SU-DHL-6 (cell line): ENCODE results near the gene SLC9A9.

Source experiments
- H2AFZ ChIP-seq: fragments of 200-600 bp; sonication (generic); 2 replicates; pipeline ENCODE4 v1.6.1; 2014; ENCODE audit warnings: low read depth, mild to moderate bottlenecking, moderate library complexity, mixed read lengths, antibody characterized with exemption, low read length; ENCODE audit not compliant: severe bottlenecking
- H3F3A ChIP-seq: fragments of 200-600 bp; shearing (Covaris generic); 2 replicates; pipeline ENCODE4 v1.6.0; 2016; ENCODE audit warnings: antibody characterized with exemption, mild to moderate bottlenecking; ENCODE audit not compliant: insufficient read depth
- H3K27ac ChIP-seq: fragments of 200-600 bp; sonication (generic); 2 replicates; pipeline ENCODE4 v1.5.1; 2016; ENCODE audit warnings: low read depth, mild to moderate bottlenecking, low read length, moderate library complexity, mixed read lengths
- H3K27me3 ChIP-seq: fragments of 200-600 bp; sonication (generic), shearing (Covaris generic); 2 replicates; pipeline ENCODE4 v1.6.0; 2014; ENCODE audit warnings: mild to moderate bottlenecking, low read length
- H3K36me3 ChIP-seq: fragments of 200-600 bp; sonication (generic); 2 replicates; pipeline ENCODE4 v1.6.1; 2014; ENCODE audit warnings: mild to moderate bottlenecking, low read length, mixed read lengths
- H3K4me2 ChIP-seq: fragments of 300-600, 200-600 bp; shearing (Covaris generic), sonication (generic); 2 replicates; pipeline ENCODE4 v1.6.0; 2014; ENCODE audit warnings: low read length, low read depth, mild to moderate bottlenecking; ENCODE audit not compliant: poor library complexity, severe bottlenecking
- H3K4me3 ChIP-seq: fragments of 200-600 bp; sonication (generic); 2 replicates; pipeline ENCODE4 v1.5.1; 2014; ENCODE audit warnings: antibody characterized with exemption, low read length, mild to moderate bottlenecking, mixed read lengths; ENCODE audit not compliant: insufficient read depth, poor library complexity, severe bottlenecking
- H3K79me2 ChIP-seq: fragments of 200-600 bp; sonication (generic); 2 replicates; pipeline ENCODE4 v1.6.1; 2014; ENCODE audit warnings: mild to moderate bottlenecking, low read length, moderate library complexity; ENCODE audit not compliant: insufficient read depth
- H3K9ac ChIP-seq: fragments of 200-600 bp; sonication (generic); 2 replicates; pipeline ENCODE4 v1.7.0; 2014; ENCODE audit warnings: mild to moderate bottlenecking, low read length
- H3K9me2 ChIP-seq: fragments of 200-600 bp; sonication (generic); replicated peaks from 2 replicates; pipeline ENCODE4 v1.6.1; 2014; ENCODE audit warnings: low read length; ENCODE audit not compliant: insufficient read depth
- H3K9me3 ChIP-seq: fragments of 200-600 bp; sonication (generic); 2 replicates; pipeline ENCODE4 v1.6.1; 2014; ENCODE audit warnings: low read length, mixed read lengths; ENCODE audit not compliant: insufficient read depth
- H4K20me1 ChIP-seq: fragments of 200-600 bp; sonication (generic); 2 replicates; pipeline ENCODE4 v1.6.1; 2014; ENCODE audit warnings: low read depth, mild to moderate bottlenecking, antibody characterized with exemption, low read length, moderate library complexity, mixed read lengths
- EZH2phosphoT487 ChIP-seq: fragments of 200-600 bp; sonication (generic), shearing (Covaris generic); conservative IDR thresholded peaks from 2 replicates; pipeline ENCODE4 v1.6.1; 2018; ENCODE audit warnings: mild to moderate bottlenecking, antibody characterized with exemption, low read length, moderate library complexity, mixed read lengths
- TF ChIP-seq, protein P1 (sequence below): fragments of 200-600 bp; sonication (generic); IDR thresholded peaks from one replicate; pipeline ENCODE4 v1.5.1; 2017; ENCODE audit warnings: antibody characterized with exemption, mild to moderate bottlenecking, low read length, moderate library complexity; ENCODE audit not compliant: insufficient read depth, poor library complexity, severe bottlenecking

SLC9A9 gene

DNA sequence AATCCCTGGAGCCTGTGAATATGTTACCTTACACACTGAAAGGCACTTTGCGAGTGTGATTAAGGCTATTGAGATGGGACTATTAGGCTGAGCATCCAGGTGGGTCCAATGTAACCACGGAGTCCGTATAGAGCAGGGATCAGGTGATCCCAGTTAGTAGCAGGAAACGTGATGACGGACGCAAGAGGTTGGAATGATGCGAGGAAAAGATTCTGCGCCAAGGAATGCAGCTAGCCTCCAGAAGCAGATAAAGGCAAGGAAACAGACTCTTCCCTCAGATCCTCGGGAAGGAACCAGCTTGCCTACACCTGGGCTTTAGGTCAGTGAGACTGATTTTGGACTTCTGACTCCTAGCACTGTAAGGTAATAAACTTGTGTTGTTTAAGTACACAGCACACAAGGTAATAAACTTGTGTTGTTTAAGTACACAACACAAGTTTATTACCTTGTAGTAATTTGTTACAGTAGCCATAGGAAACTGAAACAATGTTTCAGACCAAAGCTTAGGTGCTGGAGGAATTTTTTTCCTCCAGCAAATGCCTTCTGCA is 603.7 kb downstream of the SLC9A9 start:
- Histone ChIP-seq H3K27me3 (no peaks in the 10 kb centered on the region), H3K79me2 (no peaks in the 10 kb centered on the region), H3K36me3 (no peaks in the 10 kb centered on the region), H4K20me1 (no peaks in the 10 kb centered on the region), H3K4me3 (no peak overlapping the region), H3K9ac (no peak overlapping the region), H2AFZ (no peak overlapping the region), H3F3A (no peaks in the 10 kb centered on the region), H3K4me2 (no peak overlapping the region), H3K9me3 (no peaks in the 10 kb centered on the region), H3K9me2 (no peaks in the 10 kb centered on the region), H3K27ac (no peak overlapping the region)
- TF ChIP-seq, protein P1, sequence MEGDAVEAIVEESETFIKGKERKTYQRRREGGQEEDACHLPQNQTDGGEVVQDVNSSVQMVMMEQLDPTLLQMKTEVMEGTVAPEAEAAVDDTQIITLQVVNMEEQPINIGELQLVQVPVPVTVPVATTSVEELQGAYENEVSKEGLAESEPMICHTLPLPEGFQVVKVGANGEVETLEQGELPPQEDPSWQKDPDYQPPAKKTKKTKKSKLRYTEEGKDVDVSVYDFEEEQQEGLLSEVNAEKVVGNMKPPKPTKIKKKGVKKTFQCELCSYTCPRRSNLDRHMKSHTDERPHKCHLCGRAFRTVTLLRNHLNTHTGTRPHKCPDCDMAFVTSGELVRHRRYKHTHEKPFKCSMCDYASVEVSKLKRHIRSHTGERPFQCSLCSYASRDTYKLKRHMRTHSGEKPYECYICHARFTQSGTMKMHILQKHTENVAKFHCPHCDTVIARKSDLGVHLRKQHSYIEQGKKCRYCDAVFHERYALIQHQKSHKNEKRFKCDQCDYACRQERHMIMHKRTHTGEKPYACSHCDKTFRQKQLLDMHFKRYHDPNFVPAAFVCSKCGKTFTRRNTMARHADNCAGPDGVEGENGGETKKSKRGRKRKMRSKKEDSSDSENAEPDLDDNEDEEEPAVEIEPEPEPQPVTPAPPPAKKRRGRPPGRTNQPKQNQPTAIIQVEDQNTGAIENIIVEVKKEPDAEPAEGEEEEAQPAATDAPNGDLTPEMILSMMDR, result no peak
- no peak for TF ChIP-seq EZH2phosphoT487

DNA sequence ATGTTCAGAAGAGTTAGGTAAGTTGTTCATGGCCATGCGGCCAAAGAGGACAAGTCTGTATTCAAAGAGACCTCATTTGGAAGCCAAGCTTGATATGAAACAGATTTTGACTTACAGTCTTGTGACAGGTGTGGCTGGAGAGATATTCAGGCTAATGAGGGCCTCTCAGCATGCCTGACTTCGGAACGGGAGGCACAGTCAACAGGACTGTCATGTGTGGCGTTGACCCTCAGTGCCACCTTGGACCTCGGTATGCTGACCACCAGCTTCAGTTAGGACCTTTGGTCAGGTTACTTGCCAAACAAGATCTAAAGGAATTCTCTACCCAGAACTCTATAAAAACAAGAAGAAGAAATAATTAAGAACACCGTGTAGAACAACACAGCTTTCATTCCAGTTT is 604.6 kb downstream of the SLC9A9 start:
- H3K79me2 ChIP-seq, result no peaks in the 10 kb centered on the region
- H3K4me3 ChIP-seq, result no peak overlapping the region
- no peak overlapping the region for H2AFZ ChIP-seq
- no peak for TF ChIP-seq EZH2phosphoT487
- TF ChIP-seq, protein P1, result no peak
- H3K9ac ChIP-seq, result no peak overlapping the region
- no peaks in the 10 kb centered on the region for H3K27me3 ChIP-seq
- no peaks in the 10 kb centered on the region for H3K36me3 ChIP-seq
- no peak overlapping the region for H3K4me2 ChIP-seq
- H3K9me2 ChIP-seq, result no peaks in the 10 kb centered on the region
- H3K9me3 ChIP-seq, result no peaks in the 10 kb centered on the region
- H4K20me1 ChIP-seq, result no peaks in the 10 kb centered on the region
- H3K27ac ChIP-seq, result no peak overlapping the region
- no peaks in the 10 kb centered on the region for H3F3A ChIP-seq

DNA sequence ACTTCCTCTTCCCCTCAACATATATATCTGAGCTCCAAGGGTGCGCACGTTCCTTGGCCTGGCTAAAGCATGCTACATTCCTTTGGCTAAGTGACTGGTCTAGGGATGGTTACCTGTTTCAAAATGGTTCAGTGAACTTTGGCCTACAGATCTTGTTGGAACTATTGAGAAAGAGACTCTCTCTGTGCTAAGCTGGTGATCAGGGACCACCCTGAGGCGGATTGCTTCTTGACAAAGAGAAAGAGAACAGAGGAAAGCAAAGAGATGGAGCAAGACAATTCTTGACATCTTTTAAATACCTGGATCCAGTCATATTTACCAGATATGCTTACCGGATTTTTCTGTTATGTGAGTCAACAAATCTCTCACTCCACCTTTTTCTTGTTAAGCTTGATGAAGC is 605.6 kb downstream of the SLC9A9 start:
- H3F3A ChIP-seq, result no peaks in the 10 kb centered on the region
- no peaks in the 10 kb centered on the region for H3K36me3 ChIP-seq
- no peak overlapping the region for H3K4me3 ChIP-seq
- H3K27ac ChIP-seq, result no peak overlapping the region
- no peaks in the 10 kb centered on the region for H3K9me2 ChIP-seq
- no peaks in the 10 kb centered on the region for H4K20me1 ChIP-seq
- H3K4me2 ChIP-seq, result no peak overlapping the region
- H2AFZ ChIP-seq, result no peak overlapping the region
- H3K79me2 ChIP-seq, result no peaks in the 10 kb centered on the region
- no peaks in the 10 kb centered on the region for H3K9me3 ChIP-seq
- no peaks in the 10 kb centered on the region for H3K27me3 ChIP-seq
- H3K9ac ChIP-seq, result no peak overlapping the region
- TF ChIP-seq EZH2phosphoT487, result no peak
- TF ChIP-seq, protein P1, result no peak
